Vagina (tissue), 2 donors: ENCODE results near the gene RPS14. TPM values are rescaled to one million over a fixed set of nuclear protein-coding genes. Genes with fewer than 3 reads are reported as not detected.
"Not testable (repeated sequence)": the region's sequence is repeated elsewhere in the genome, so short reads cannot be mapped to it uniquely, and the experiment has no call there.

Experiments
- DNase-seq, 2 donors: peaks; one replicate each; pipeline ENCODE4 v3.0.0-alpha.2; 2017; ENCODE audit errors: extremely low spot score in 2 of 2
- H3K27ac ChIP-seq: fragments of 200-600 bp; sonication (generic); one replicate; pipeline ENCODE4 v1.5.1; 2019
- H3K27me3 ChIP-seq: fragments of 200-600 bp; sonication (generic); one replicate; pipeline ENCODE4 v1.5.1; 2019
- H3K36me3 ChIP-seq, 2 donors: fragments of 200-600 bp; sonication (generic); one replicate each; pipeline ENCODE4 v1.5.1; 2017 to 2019
- H3K4me1 ChIP-seq: fragments of 200-600 bp; sonication (generic); one replicate; pipeline ENCODE4 v1.5.1; 2019
- H3K4me3 ChIP-seq, 2 donors: fragments of 200-600 bp; sonication (generic); 1 replicate in 1 of 2; 2 replicates in 1 of 2; pipeline ENCODE4 v1.5.1; 2016 to 2019
- H3K9me3 ChIP-seq: fragments of 200-600 bp; sonication (generic); one replicate; pipeline ENCODE4 v1.5.1; 2019
- CTCF ChIP-seq, 3 experiments: fragments of 450-650 bp in 2 of 3; fragments of 200-600 bp in 1 of 3; sonication (generic) in 1 of 3; IDR thresholded peaks; one replicate each; pipeline ENCODE4 v1.5.1; 2017 to 2019; ENCODE audit warnings: antibody characterized with exemption in 3 of 3, mild to moderate bottlenecking in 2 of 3, moderate library complexity in 2 of 3
- POLR2A ChIP-seq, 2 donors: fragments of 450-650 bp; IDR thresholded peaks; one replicate each; pipeline ENCODE4 v1.6.1; 2017; ENCODE audit warnings: antibody characterized with exemption in 2 of 2, mild to moderate bottlenecking in 2 of 2, moderate library complexity in 2 of 2
- POLR2AphosphoS5 ChIP-seq, 2 donors: sonication (generic); formaldehyde crosslinking; IDR thresholded peaks; one replicate each; pipeline ENCODE4 v1.9.0; 2017; ENCODE audit warnings: antibody characterized with exemption in 2 of 2, mild to moderate bottlenecking in 2 of 2, low read depth in 1 of 2; ENCODE audit not compliant: insufficient read depth in 1 of 2
- intact Hi-C: fragments of 100-400 bp; cut with DNase I; formaldehyde crosslinking; loops from one replicate; pipeline ENCODE4 v1.15.1; 2023
- total RNA-seq: library from RNA; depleted of rRNA; stranded (reverse); fragments of >200 nt; gene quantifications from one replicate; pipeline ENCODE4 v1.2.3, GENCODE V29; 2016

Gene RPS14
- total RNA-seq, 1 donor from 2014 or later = 3,194 TPM

GRCh38 chr5:150481708-150481965 lies 32.1 kb upstream of the RPS14 start:
- no peak for DNase-seq
- TF ChIP-seq POLR2A (IDR thresholded peaks at IDR 0.05) (no peak), POLR2AphosphoS5 (IDR thresholded peaks at IDR 0.05; ENCODE audit: insufficient read depth in 1 of 2, low read depth in 1 of 2) (no peak), CTCF (IDR thresholded peaks at IDR 0.05) (no peak)
- H3K4me1 ChIP-seq = peaks cover 13% of the 10 kb centered on the region
- no peaks in the 10 kb centered on the region for H3K36me3 ChIP-seq
- no peak overlapping the region for H3K4me3 ChIP-seq
- intact Hi-C loops = no loop called here
- H3K27me3 ChIP-seq = no peaks in the 10 kb centered on the region
- no peaks in the 10 kb centered on the region for H3K9me3 ChIP-seq
- no peak overlapping the region for H3K27ac ChIP-seq

- H3K9me3 ChIP-seq = no peaks in the 10 kb centered on the region
- no peak overlapping the region for H3K4me3 ChIP-seq
- H3K4me1 ChIP-seq = peaks cover 2% of the 10 kb centered on the region
- H3K36me3 ChIP-seq = no peaks in the 10 kb centered on the region
- TF ChIP-seq POLR2AphosphoS5 (IDR thresholded peaks at IDR 0.05; ENCODE audit: insufficient read depth in 1 of 2, low read depth in 1 of 2) (no peak), POLR2A (IDR thresholded peaks at IDR 0.05) (no peak), CTCF (IDR thresholded peaks at IDR 0.05) (no peak)
- DNase-seq = no peak
- no peak overlapping the region for H3K27ac ChIP-seq
- intact Hi-C loops = no loop called here
- H3K27me3 ChIP-seq = no peaks in the 10 kb centered on the region
These were observed 29.9 kb upstream of the RPS14 start for GRCh38 chr5:150479416-150479815.

DNA sequence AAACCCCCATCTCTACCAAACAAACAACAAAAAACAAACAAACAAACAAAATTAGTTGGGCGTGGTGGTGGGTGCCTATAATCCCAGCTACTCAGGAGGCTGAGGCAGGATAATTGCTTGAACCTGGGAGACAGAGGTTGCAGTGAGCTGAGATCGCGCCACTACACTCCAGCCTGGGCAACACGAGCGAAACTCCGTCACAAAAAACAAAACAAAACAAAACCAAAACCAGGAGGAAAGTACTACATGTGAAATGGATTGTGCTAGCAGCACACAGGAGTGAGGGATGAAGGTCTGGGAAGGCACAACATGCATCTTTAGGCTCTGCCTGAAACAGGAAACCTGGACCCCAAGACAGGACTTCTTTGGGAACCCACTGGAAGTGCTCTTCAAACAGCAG lies 27.0 kb upstream of the RPS14 start:
- H3K27ac ChIP-seq, H3K36me3 ChIP-seq, H3K4me1 ChIP-seq, H3K9me3 ChIP-seq, intact Hi-C loops, H3K27me3 ChIP-seq, DNase-seq, H3K4me3 ChIP-seq: not testable (repeated sequence)

DNA sequence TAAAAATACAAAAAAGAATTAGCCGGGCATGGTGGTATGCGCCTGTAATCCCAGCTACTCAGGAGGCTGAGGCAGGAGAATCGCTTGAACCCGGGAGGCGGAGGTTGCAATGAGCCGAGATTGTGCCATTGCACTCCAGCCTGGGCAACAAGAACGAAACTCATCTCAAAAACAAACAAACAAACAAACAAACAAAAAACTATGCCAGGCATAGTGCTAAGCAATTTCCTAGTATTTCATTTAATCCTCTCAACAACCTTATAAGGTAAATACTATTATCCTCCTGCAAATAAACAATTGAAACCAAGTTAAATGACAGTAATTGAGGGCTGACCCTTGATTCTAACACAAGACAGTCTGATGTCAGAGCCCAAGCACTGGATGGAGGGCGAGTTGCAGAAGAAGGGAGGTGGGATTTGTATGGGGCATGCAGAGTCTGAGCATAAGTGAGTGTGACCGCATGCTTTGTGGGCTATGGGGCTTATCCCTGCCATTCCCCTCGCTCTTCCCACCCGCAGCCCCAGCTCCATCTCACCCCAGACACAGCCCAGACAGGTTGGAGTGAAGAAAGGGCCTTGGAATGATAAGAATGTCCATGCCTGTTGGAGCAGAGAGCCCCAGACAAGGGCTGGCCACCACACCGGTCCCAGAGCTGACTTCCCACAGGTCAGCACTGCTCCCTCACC lies 24.3 kb upstream of the RPS14 start:
- intact Hi-C loops = no loop called here
- H3K9me3 ChIP-seq = no peaks in the 10 kb centered on the region
- no peak for DNase-seq
- no peak for TF ChIP-seq POLR2A (IDR thresholded peaks at IDR 0.05)
- no peak for TF ChIP-seq CTCF (IDR thresholded peaks at IDR 0.05)
- TF ChIP-seq POLR2AphosphoS5 (IDR thresholded peaks at IDR 0.05; ENCODE audit: insufficient read depth in 1 of 2, low read depth in 1 of 2) = no peak
- H3K27ac ChIP-seq = no peak overlapping the region
- no peak overlapping the region for H3K4me3 ChIP-seq
- peaks cover 6% of the 10 kb centered on the region for H3K4me1 ChIP-seq
- no peaks in the 10 kb centered on the region for H3K27me3 ChIP-seq
- no peaks in the 10 kb centered on the region for H3K36me3 ChIP-seq

- TF ChIP-seq POLR2A (IDR thresholded peaks at IDR 0.05) (no peak), POLR2AphosphoS5 (IDR thresholded peaks at IDR 0.05; ENCODE audit: insufficient read depth in 1 of 2, low read depth in 1 of 2) (no peak), CTCF (IDR thresholded peaks at IDR 0.05) (no peak)
- no peaks in the 10 kb centered on the region for H3K36me3 ChIP-seq
- DNase-seq = no peak
- H3K4me1 ChIP-seq = peaks cover 6% of the 10 kb centered on the region
- no peaks in the 10 kb centered on the region for H3K9me3 ChIP-seq
- no peak overlapping the region for H3K27ac ChIP-seq
- H3K27me3 ChIP-seq = no peaks in the 10 kb centered on the region
- no peak overlapping the region for H3K4me3 ChIP-seq
- intact Hi-C loops = no loop called here
These were observed 20.4 kb upstream of the RPS14 start for GRCh38 chr5:150469718-150470469.
